GM21717 (cell line): ENCODE results near the gene STUB1.
"Not testable (repeated sequence)": the region's sequence is repeated elsewhere in the genome, so short reads cannot be mapped to it uniquely, and the experiment has no call there.

Source experiments
- ATAC-seq: cut with Tn5 transposase; IDR thresholded peaks from one replicate; pipeline ENCODE4 v1.9.1; 2021; ENCODE audit warnings: mild to moderate bottlenecking, moderate library complexity; ENCODE audit not compliant: unreplicated experiment

The STUB1 gene

DNA sequence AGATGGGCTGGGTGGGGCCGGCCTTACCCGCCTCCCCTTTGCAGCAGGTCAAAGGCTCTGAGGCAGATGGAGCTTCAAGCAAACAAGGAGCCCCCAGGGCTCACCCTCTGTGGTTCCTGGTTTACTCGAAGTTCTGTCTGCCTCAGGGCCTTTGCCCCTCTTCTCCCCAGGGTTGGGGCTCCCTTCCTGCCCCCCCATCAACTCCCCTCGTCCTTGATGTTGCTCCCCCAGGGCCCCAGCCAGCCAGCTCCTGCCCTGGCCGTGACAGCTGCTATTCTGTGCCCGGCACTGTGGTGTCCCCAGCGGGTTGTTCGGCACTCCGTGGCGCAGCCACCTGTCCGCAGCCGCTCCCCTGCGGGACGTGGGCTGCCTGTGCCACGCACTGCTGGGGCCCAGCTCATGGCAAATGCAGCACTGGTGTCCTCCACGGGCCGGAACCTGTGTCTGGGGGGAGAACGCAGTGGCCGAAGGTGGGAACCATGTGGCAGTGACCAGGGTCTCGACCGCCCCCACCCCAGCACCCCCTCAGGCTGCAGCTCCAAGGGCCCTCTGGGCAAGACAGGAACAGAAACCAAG is 30.4 kb downstream of the STUB1 start:
- ATAC-seq: no peak

- ATAC-seq: no peak
Measured at GRCh38 chr16:711084-711483, 30.9 kb downstream of the STUB1 start.

- ATAC-seq: no peak
Measured at GRCh38 chr16:711548-712320, 31.5 kb downstream of the STUB1 start.

DNA sequence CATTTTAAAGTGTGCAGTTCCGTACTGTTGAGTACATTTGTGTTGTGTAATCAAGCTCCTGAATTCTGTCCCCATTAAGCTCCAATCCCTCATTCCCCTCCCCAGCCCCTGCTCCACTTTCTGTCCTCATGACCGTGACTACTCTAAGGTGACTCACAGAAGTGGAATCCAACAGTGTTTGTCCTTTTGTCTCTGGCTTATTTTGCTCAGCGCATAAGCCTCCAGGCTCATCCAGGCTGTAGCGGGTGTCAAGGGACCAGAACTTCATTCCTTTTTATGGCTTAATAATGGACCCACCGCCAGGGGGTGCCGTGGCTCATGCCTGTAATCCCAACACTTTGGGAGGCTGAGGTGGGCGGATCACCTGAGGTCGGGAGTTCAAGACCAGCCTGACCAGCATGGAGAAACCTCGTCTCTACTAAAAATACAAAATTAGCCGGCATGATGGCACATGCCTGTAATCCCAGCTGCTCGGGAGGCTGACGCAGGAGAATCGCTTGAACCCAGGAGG is 32.6 kb downstream of the STUB1 start:
- ATAC-seq: not testable (repeated sequence)

DNA sequence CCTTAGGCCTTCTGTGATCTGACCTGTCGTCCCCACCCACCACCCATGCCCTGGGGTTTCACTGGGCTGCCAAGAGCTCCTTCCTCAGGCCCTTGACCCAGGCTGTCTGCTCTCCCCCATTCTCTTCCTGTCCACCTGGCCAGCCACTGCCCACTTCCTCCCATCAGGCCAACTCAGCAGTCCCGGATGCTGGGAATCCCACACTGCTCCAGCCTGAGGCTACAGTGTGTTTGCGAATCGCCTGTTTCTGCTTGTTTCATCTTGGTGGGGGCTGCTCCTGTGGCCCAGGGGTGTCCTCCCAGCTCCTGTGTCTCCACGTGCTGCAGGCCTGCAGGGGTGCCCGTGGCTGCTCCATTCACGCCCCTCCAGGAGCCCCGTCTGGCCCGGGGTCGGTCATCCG is 33.9 kb downstream of the STUB1 start:
- no peak for ATAC-seq

DNA sequence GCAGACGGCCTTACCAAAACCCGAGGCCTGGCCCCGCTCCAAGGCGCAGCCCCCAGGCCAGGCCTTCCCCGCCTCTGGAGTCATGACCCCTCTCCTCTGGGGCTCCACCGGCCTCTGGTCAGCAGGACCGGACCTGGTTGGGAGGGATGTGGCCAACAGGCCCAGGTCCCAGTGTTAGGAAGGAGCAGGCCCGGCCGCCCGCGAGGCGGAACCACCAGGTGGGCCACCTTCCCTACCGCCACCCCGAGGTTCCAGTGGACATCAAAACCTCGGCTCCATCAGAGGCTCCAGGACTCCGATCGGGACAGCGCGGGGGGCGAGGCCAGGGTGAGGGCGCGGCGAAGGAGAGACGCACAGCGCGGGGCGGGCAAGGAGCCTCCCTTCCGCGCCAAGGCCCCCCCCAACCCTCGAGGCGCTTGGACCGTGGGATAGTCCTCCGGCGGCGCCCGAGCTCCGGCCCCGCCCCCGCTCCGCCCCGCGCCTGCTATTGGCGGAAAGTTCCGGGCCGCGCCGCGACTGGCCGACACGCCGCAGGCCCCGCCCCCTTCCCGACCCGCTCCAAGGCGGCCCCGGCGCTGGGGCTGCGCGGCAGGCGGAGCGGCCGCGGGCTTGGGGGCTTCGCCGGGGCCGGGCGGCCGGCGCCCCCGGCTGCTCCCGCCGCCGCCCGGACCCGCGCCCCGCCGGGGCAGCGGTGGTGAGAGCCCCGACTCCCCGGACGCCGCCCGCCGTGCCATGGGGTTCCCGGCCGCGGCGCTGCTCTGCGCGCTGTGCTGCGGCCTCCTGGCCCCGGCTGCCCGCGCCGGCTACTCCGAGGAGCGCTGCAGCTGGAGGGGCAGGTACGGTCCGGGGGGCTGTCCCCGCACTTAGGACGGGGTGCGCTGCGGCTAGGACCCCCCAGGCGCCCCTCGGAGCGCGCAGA is 34.6 kb downstream of the STUB1 start, which contains the start of gene METRN:
Gene METRN, plus strand, starts transcription at position 561 of the 919 bp plus-strand sequence. Its CDS starts 172 bp downstream, at position 733.
- ATAC-seq: peak; percentile 45

GRCh38 chr16:715477-716199 is 35.4 kb downstream of the STUB1 start:
- ATAC-seq: no peak

GRCh38 chr16:716200-716568 is 36.0 kb downstream of the STUB1 start:
- no peak for ATAC-seq

GRCh38 chr16:716768-717325 is 36.6 kb downstream of the STUB1 start:
- no peak for ATAC-seq

DNA sequence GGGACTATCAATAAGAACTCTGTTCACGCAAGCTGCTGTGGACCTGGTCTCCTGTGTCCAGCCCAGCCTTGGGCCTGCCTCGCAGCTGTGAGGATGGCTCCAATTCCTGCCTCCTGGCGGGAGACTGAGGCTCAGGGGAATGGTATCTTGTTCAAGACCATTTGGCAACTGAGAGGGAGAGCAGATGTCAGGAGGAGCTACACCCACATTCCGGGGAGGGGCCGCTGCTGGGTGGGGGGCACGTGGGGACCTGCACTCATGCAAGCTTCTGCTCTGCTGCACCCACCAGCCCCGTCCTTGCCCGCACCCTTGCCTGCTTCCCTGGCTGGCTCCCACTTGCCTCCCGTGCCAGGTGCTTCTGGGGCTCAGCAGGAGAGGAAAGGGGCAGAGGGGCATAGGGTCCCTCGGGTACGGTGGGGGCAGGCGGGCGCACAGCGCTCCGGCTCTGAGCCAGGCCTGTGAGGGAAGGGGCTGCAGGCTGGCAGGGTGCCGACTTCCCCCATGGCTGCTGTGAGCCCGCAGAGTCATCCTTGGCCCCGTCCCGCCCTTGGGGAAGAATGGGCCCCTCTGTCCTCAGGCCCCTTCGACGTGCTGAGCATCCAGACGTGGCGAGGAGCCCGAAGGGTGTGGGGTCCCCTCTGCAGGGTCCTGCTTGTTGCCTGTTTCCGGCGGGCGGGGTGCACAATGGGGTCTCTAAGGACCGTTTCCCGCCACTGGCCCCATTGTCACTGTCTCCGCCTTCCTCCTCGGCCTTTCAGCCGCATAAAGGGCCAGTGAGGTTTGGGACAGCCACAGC is 37.4 kb downstream of the STUB1 start:
- ATAC-seq: no peak

DNA sequence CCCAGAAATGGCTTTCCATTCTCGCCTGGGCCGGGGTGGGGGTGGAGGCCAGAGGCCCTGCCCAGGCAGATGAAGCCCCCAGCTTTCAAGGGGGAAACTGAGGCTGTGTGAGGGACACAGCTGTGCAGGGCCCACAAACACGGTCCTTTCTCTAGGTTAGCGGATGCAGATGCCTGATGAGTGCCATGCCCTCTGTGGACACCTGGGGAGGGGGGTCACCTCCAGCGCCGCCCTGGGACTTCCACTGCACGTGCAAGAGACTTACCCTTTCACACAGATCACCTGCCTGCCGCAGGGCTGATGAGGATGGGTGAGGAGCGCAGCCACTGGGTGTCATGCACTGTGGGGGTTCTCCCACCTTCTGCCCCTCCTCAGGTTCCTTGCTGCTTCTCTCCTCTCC is 38.2 kb downstream of the STUB1 start:
- no peak for ATAC-seq

- ATAC-seq: no peak
Measured at GRCh38 chr16:718922-719321, 38.7 kb downstream of the STUB1 start.

- peak; percentile 5 for ATAC-seq
Measured at GRCh38 chr16:719815-720446, 39.7 kb downstream of the STUB1 start.

DNA sequence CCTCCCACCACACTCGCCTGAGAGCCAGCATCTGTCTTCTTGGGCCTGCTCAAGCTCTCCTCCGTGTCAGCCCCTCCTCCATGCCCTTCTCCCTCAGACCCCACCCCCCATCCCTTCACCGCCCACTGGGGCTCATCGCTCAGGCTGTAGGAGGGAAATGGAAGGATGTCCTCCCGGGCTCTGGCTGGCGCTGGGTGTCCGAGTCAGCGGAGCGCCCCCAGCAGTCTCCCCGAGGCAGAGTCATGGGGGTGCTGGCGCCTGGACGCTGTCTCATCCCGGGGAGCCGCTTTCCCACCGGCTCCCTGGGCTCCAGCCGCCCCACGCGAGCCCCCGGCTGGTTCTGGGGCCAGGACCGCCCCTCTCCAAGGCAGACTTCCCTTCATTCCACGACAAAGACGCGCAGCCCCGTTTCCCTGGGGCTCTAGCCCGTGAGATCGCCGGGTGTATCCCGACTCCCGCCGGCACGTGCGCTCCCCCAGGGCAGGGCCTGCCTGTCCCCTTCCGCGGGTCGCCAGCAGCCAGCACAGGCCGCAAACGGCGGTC is 40.3 kb downstream of the STUB1 start:
- peak; percentile 14 for ATAC-seq

GRCh38 chr16:720990-721764 is 41.0 kb downstream of the STUB1 start, which contains the start of gene ANTKMT:
Gene ANTKMT, plus strand, starts transcription at chr16:721146. Its CDS starts 129 bp downstream, at chr16:721275.
- peak; percentile 37 for ATAC-seq

- no peak for ATAC-seq
Measured at GRCh38 chr16:721765-722540, 41.7 kb downstream of the STUB1 start.
